ENCODE data around the gene ERCC6L.

DNA sequence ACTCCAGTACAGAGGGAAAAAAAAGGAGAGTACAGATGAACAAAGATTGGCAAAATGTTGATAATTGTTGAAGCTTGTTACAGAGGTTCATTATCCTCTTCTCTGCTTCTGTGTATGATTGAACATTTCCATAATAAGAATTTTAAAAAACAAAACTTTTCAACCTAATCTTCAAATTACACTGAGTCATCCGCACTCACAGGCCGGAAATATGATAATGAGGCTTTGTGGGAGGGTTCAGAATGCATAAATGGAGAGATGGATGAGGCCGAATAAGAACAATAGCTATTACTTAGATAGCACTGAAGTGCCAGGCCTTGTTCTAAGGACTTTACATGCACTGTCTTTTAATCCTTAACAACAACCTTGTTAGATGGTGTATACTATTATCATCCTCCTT is 4.6 kb upstream of the ERCC6L start:
- TF ChIP-seq YY1 (IDR thresholded peaks at IDR 0.05; ENCODE audit: insufficient read depth, insufficient read length): no peak
- no peak for TF ChIP-seq ZNF274 (IDR thresholded peaks at IDR 0.05; ENCODE audit: low read depth, low read length)
- TF ChIP-seq SUZ12 (IDR thresholded peaks at IDR 0.05; ENCODE audit: extremely low read depth, insufficient read depth, insufficient read length): no peak

Measured in NT2/D1 (cell line).